Measurements from ENCODE around the gene ELL.

The ELL gene

DNA sequence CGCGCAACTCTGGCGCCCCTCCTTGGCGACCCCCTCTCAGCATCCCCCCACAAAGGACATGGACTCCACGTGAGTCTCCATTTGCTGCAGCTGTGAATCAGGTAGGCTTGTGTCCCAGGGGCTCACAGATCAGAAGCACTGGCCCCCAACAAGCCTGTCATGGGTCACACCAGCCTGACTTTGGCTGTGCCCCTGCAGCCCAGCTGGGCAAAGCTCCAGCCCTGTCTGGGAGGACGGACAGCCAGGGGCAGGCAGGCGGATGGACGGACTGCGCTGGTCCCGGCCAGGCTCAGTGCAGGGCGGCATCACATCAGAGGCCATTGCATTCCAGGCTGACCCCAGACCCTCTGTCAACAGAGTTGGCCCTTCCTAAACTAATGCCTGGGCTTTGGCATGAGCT, 55.5 kb downstream of the ELL start:
- no peak for DNase-seq

GRCh38 chr19:18465964-18466339, 55.9 kb downstream of the ELL start:
- DNase-seq = no peak

GRCh38 chr19:18465214-18465963, 56.5 kb downstream of the ELL start:
- no peak for DNase-seq

DNA sequence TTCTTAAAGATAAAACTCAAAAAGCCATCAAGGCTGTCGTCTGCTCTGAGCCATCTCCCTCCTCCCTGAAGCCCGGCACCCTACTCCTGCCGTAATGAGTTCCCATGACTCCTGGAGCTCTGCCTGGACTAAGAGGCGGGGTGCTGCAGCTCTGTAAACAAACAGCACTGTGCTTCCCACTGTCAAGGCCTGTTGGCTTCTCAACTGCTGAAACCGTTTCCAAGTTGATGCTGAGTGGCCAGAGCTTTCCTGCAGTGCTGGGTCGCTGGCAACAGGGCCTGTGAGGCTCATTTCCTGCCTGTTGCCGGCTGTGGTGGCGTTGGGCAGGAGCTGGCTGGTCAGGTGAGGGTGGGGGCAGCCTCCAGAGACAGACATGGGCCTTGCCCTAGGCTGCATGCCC, 57.2 kb downstream of the ELL start:
- no peak for DNase-seq

- no peak for DNase-seq
Measured at GRCh38 chr19:18461471-18461870, 60.4 kb downstream of the ELL start.

GRCh38 chr19:18460900-18461299, 61.0 kb downstream of the ELL start:
- DNase-seq = no peak

GRCh38 chr19:18457483-18458331, 64.2 kb downstream of the ELL start:
- DNase-seq = no peak

GRCh38 chr19:18456974-18457373, 64.9 kb downstream of the ELL start:
- no peak for DNase-seq

DNA sequence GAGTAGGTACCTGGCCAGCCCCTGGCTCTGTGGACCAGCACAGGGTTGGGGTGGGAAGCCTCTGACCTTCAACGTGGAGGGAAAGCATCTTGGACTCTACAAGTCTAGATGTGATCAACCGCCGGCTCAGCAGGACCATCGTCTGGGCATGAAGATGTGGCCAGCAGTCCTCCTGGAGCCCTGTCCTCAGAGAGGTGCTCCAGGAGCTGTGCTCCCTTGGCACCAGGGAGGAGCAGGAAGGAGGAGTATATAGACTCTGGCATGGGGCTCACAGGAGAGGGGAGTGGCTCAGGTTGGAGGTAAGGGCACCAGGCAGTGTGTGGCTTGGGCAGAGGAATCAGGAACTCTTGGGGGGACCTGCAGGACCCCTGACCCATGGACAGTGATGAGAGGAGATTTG, 65.6 kb downstream of the ELL start:
- DNase-seq = no peak

DNA sequence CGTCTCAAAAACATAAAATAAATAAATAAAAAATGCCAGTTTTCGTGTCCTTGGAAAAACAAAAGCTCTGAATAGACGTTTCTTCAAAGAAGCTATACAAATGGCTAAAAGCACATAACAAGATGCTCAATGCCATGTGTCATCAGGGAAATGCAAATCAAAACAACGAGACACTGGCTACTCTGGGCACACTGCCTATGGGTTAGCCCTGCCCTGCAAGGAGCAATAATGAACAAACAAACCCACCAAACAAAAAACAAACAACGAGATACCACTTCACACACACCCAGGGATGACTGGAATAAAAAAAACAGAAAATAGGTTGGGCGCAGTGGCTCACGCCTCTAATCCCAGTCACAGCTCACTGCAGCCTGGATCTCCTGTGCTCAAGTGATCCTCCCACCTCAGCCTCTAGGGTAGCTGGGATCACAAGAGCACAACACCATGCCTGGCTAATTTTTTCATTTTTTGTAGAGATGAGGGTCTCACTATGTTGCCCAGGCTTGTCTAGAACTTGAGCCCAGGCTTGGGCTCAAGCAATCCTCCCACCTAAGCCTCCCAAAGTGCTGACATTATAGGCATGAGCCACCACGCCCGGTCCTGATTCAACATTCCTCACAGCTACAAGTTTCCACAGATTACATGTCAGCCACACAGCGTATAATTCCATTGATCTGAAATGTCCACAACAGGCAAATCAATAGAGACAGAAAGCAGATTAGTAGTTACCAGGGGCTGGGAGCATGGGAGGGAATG, 68.4 kb downstream of the ELL start:
- no peak for DNase-seq

GRCh38 chr19:18452386-18452785, 69.5 kb downstream of the ELL start:
- DNase-seq = no peak

GRCh38 chr19:18450931-18451836, 70.7 kb downstream of the ELL start:
- DNase-seq = peak; percentile 82

DNA sequence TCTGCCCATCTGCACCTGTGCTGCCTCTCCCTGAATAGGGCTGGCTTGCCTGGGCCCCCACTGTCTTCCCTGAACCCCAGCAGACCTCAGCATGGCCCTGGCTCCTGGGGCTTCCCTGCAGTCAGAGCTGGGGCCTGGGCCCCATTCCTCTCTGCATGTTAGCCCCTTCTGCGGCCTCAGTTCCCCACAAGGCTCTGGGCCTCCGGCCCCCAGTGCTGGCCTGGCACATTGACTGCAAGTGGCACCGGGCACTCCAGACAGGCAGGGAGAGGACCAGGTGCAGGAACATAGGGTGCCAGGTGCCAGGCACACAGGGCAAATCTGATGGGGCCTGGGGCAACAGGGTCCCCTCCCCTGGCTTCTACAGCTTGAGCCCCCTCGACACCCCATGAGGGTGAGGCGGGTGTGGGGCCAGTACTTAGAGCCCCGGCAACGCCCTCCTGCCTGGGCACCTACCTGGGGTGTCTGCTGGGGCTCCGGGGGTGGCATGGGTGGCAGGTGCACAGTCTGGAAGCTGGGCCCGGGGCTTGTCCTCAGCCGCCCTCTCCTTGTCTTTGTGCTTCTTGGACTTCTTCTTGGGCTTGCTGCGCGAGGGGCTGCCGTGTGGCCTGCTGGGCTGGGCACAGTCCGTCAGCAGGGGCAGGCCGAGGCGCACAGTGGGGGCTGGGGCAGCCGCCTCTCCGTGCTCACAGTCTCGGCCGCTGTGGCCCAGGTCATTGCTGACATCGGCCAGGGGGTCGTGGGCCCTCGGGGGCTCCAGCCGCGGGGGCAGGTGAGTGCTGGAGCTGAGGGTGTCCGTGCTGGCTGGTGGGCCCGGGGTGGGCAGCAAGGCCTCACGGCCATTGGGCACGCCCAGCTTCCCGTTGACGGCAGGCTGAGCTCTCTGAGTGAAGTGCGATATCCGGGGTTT, 71.6 kb downstream of the ELL start:
- DNase-seq = no peak

- no peak for DNase-seq
Measured at GRCh38 chr19:18449552-18449951, 72.3 kb downstream of the ELL start.

- no peak for DNase-seq
Measured at GRCh38 chr19:18446811-18447359, 75.0 kb downstream of the ELL start.

DNA sequence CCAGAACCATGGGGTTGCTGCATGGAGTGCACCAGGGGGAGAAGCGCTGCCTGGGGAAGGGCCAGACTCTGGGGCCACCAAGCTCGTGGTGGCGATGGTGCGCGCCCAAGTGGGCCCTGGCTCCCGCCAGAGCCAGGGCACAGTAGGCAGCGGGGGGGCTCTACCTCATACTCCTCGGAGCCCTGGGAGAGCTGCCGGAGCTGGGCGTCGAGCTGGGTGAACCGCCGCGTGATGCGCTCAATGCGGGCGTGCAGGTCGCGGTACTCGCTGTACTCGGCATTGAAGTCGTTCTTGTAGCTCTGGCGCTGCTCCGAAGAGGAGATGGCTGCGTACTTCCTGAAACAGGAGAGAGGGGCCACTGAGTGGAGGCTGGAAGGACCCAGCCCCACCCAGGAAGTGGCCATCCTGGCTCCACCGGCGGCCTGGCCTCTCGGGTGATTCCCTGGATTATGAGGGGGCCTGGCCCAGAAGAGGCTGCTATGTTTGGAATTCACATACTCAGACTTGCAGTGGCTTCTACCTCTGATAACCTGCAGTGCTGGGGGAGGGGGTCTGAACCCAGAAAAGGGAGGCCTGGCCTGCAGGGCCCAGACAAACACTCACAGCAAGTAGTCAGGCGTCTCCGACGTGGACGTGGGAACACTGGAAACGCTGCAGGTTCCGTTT, 75.6 kb downstream of the ELL start:
- no peak for DNase-seq

- DNase-seq = no peak
Measured at GRCh38 chr19:18445262-18445948, 76.5 kb downstream of the ELL start.

DNA sequence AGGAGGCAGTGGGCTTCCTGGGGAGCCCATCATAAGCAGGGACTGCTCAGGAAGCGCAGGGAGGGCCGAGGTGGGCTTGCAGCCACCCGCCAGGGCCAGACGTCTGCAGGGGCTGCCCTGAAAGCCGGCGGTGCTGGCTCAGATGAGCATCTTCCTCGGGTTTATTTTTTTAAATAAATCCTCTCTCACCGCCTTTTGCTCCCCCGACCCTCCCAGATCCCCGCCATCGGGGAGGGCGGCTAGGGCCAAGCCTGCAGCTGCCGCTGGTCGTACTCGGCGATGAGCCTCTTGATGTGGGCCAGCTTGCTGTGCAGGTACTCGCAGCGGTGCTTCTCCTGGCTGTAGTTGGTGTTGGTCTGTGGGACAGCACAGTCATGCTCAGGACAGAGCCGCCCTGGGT, 77.4 kb downstream of the ELL start:
- no peak for DNase-seq

DNA sequence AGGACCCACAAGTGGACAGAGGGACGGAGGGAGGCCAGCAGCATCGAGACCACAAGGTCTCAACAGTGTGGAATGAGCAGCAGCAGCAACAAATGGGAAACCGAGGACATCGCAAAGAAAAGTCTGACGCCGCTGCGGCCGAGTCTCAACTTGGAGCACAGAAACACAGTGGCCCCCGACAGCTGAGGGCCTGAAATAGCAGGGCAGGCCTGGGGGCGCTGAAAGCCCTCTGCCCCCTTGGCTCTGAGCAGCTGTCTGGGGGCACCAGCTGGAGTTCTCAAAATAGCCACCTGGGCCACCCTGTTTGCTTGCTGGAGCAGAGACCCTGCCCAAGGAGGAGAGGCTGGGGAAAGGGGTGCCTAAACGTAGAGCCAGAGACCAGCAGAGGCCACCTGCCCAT, 78.0 kb downstream of the ELL start:
- DNase-seq = no peak

DNA sequence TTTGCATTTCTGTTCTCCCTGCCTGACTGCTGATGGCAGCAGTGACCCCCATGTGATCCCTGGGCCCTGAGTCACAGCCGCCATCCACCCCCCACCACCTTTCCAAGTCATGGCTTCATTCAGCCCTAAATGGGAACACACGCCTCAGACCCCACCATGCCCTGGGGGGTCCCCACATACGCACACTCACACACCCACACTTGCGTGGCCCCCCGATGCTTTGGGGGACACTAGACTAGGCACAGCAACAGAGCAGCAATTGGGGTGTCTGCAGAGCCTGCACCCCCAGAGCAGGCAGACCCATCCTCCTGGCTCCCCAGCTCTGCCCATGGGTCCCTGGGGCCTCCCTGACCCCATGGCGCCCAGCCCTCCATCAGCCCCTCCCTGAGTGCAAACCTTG, 78.5 kb downstream of the ELL start:
- DNase-seq = no peak

Data from suppressor macrophage treated with lipopolysaccharide for 4 hours (primary cell).